A549 (cell line): ENCODE results near the gene NCAPH2. TPM values are rescaled to one million over a fixed set of nuclear protein-coding genes. Genes with fewer than 3 reads are reported as not detected.
A peak's percentile ranks its signal among the peaks of the same experiment; 100 is the strongest.

Source experiments
- ATAC-seq, 2 experiments: fragments of 200-7000 bp in 1 of 2; fragments of >200 bp in 1 of 2; cut with Nextera tagmentation in 1 of 2; cut with Tn5 transposase in 1 of 2; 3 replicates each; pipeline versions ENCODE4 v1.8.0 to v1.9.1; 2018 to 2020; ENCODE audit warnings: mild to moderate bottlenecking in 1 of 2, moderate library complexity in 1 of 2
- CTCF ChIA-PET: fragments of 300-600 bp; sonication (Branson Sonifier 250); formaldehyde crosslinking; extraction: SDS; loops from one replicate; lab custom pipeline; 2021; ENCODE audit warnings: antibody characterized with exemption, inconsistent platforms; lab: Yijun Ruan, JAX
- POLR2A ChIA-PET: fragments of 350-600 bp; formaldehyde crosslinking; extraction: SDS; loops from one replicate; lab custom pipeline; 2021; ENCODE audit warnings: antibody characterized with exemption, inconsistent platforms; lab: Yijun Ruan, JAX
- DNase-seq, 2 experiments: peaks; one replicate each; pipeline versions ENCODE4 v3.0.0 to v3.0.0-alpha.2; 2011 to 2016; ENCODE audit warnings: low read depth in 1 of 2, low spot score in 1 of 2
- FAIRE-seq: peaks from 2 replicates; lab custom pipeline; 2011; peaks lifted over from hg19 to GRCh38; lab: Jason Lieb, UNC
- H3K27ac ChIP-seq, 2 experiments: fragments of >200 bp; sonication (Bioruptor Twin); formaldehyde crosslinking; 3 replicates each; pipeline ENCODE4 v1.5.1; 2016 to 2017
- H3K4me1 ChIP-seq: fragments of >200 bp; sonication (Bioruptor Twin); formaldehyde crosslinking; 3 replicates; pipeline ENCODE4 v1.6.1; 2016
- H3K4me2 ChIP-seq: fragments of >200 bp; sonication (Bioruptor Twin); formaldehyde crosslinking; 3 replicates; pipeline ENCODE4 v1.6.1; 2016
- H3K4me3 ChIP-seq: fragments of >200 bp; sonication (Bioruptor Twin); formaldehyde crosslinking; 3 replicates; pipeline ENCODE4 v1.5.1; 2016
- H3K9me3 ChIP-seq: fragments of >200 bp; sonication (Bioruptor Twin); formaldehyde crosslinking; 3 replicates; pipeline ENCODE4 v1.6.1; 2016
- BHLHE40 ChIP-seq: IDR thresholded peaks from 2 replicates; pipeline ENCODE4 v1.6.1; 2012; ENCODE audit warnings: low read depth, low read length, inconsistent platforms
- CHD4 ChIP-seq: fragments of 200-600 bp; sonication (generic); IDR thresholded peaks from 2 replicates; pipeline ENCODE4 v1.6.1; 2016; ENCODE audit warnings: antibody characterized with exemption, mild to moderate bottlenecking, borderline replicate concordance
- CTCF ChIP-seq: fragments of >200 bp; sonication (Bioruptor Twin); formaldehyde crosslinking; IDR thresholded peaks from 3 replicates; pipeline ENCODE4 v1.5.1; 2016
- EP300 ChIP-seq, 2 experiments: fragments of >200 bp; sonication (Bioruptor Twin); formaldehyde crosslinking; IDR thresholded peaks; 2 replicates in 1 of 2; 3 replicates in 1 of 2; pipeline ENCODE4 v1.6.1; 2016 to 2017
- GATA3 ChIP-seq: IDR thresholded peaks from 2 replicates; pipeline ENCODE4 v1.6.1; 2012; ENCODE audit warnings: borderline replicate concordance
- HDAC2 ChIP-seq: fragments of 200-600 bp; sonication (generic); IDR thresholded peaks from 2 replicates; pipeline ENCODE4 v1.6.1; 2016
- MAFK ChIP-seq: fragments of 450-650 bp; IDR thresholded peaks from 2 replicates; pipeline ENCODE4 v1.6.1; 2014; ENCODE audit not compliant: partially characterized antibody
- MAZ ChIP-seq: fragments of 150-350 bp; IDR thresholded peaks from 2 replicates; pipeline ENCODE4 v1.6.1; 2014; ENCODE audit warnings: antibody characterized with exemption, low read depth, low read length, borderline replicate concordance
- NFE2L2 ChIP-seq: fragments of 150-350 bp; conservative IDR thresholded peaks from 2 replicates; pipeline ENCODE4 v1.6.1; 2014; ENCODE audit warnings: low read length
- NR3C1 ChIP-seq: fragments of >200 bp; sonication (Bioruptor Twin); formaldehyde crosslinking; IDR thresholded peaks from 3 replicates; pipeline ENCODE4 v1.6.1; 2017
- RAD21 ChIP-seq, 2 experiments: fragments of >200 bp in 1 of 2; sonication (Bioruptor Twin) in 1 of 2; formaldehyde crosslinking in 1 of 2; IDR thresholded peaks in 1 of 2; conservative IDR thresholded peaks in 1 of 2; 2 replicates in 1 of 2; 3 replicates in 1 of 2; pipeline ENCODE4 v1.6.1; 2012 to 2018; ENCODE audit warnings: inconsistent platforms in 1 of 2
- REST ChIP-seq: fragments of 200-600 bp; sonication (generic); IDR thresholded peaks from 2 replicates; pipeline ENCODE4 v1.6.1; 2016; ENCODE audit warnings: antibody characterized with exemption, mild to moderate bottlenecking, moderate library complexity
- RFX5 ChIP-seq: fragments of 450-650 bp; IDR thresholded peaks from 2 replicates; pipeline ENCODE4 v1.7.1; 2014; ENCODE audit warnings: antibody characterized with exemption, mild to moderate bottlenecking, moderate library complexity
- SMC3 ChIP-seq: fragments of >200 bp; sonication (Bioruptor Twin); formaldehyde crosslinking; IDR thresholded peaks from 3 replicates; pipeline ENCODE4 v1.6.1; 2018; ENCODE audit warnings: inconsistent platforms
- SREBF2 ChIP-seq: fragments of 450-650 bp; IDR thresholded peaks from 2 replicates; pipeline ENCODE4 v1.6.1; 2014; ENCODE audit warnings: mild to moderate bottlenecking, moderate library complexity
- TFCP2L1 ChIP-seq: fragments of 250-450 bp; sonication (Bioruptor Pico); IDR thresholded peaks from 2 replicates; pipeline ENCODE4 v1.5.0; 2021; ENCODE audit warnings: mild to moderate bottlenecking
- USF2 ChIP-seq: fragments of 450-650 bp; IDR thresholded peaks from 2 replicates; pipeline ENCODE4 v1.6.1; 2014; ENCODE audit warnings: antibody characterized with exemption
- ZC3H11A ChIP-seq: fragments of 450-650 bp; IDR thresholded peaks from 2 replicates; pipeline ENCODE4 v1.6.1; 2014; ENCODE audit warnings: antibody characterized with exemption, mild to moderate bottlenecking
- ZFP36 ChIP-seq: fragments of 450-650 bp; IDR thresholded peaks from 2 replicates; pipeline ENCODE4 v1.6.1; 2014; ENCODE audit warnings: borderline replicate concordance; ENCODE audit not compliant: partially characterized antibody
- ZNF302 ChIP-seq: fragments of 250-450 bp; sonication (Bioruptor Pico); IDR thresholded peaks from 2 replicates; pipeline ENCODE4 v1.9.0; 2021; ENCODE audit warnings: inconsistent platforms, mild to moderate bottlenecking, moderate library complexity
- ZSCAN20 ChIP-seq: fragments of 250-450 bp; sonication (Bioruptor Pico); IDR thresholded peaks from 2 replicates; pipeline ENCODE4 v1.8.0; 2022; ENCODE audit warnings: mild to moderate bottlenecking, moderate library complexity
- WGBS: methylation state at CpG from one replicate; pipeline ENCODE4 v1.1.6; 2017; ENCODE audit errors: missing lambda C conversion rate; 5-methylcytosine and 5-hydroxymethylcytosine counted together
- polyA plus RNA-seq, 4 experiments: library from polyadenylated mRNA; depleted of rRNA in 3 of 4; stranded (reverse); fragments of >200 nt; fragmentation: RNase III in 1 of 4; extraction: RNeasy Plus Mini Kit Qiagen cat#74134 plus additional on column Dnase treatment in 1 of 4; gene quantifications; 2 replicates in 3 of 4; 3 replicates in 1 of 4; pipeline ENCODE4 v1.2.3, GENCODE V29; 2011 to 2017

The NCAPH2 gene
- polyA plus RNA-seq, 2 of the 4 experiments (the other 2 are of a cell fraction): 14.3 to 27.7 TPM

GRCh38 chr22:50490531-50491308, 17.3 kb upstream of the NCAPH2 start:
- FAIRE-seq (no peak), DNase-seq (no peak), ATAC-seq (no peak)
- Histone ChIP-seq H3K9me3 (no peaks in the 10 kb centered on the region), H3K27ac (no peak overlapping the region), H3K4me1 (peaks cover 10% of the 10 kb centered on the region; the same call in 2 of the 3 replicates), H3K4me3 (no peak overlapping the region), H3K4me2 (no peak overlapping the region)
- WGBS: 74% methylated on average over 27 of the region's 27 CpGs
- TF ChIP-seq HDAC2 (no peak), NFE2L2 (no peak), GATA3 (no peak), NR3C1 (no peak), RFX5 (no peak), MAZ (no peak), SREBF2 (no peak), USF2 (no peak)
- POLR2A ChIA-PET: no interaction called here
- CTCF ChIA-PET: interaction anchor here (0.6 to 1.0 kb wide), 2 partner anchors 106 to 238 kb away, joined by 3 to 4 read pairs; no protein-coding TSS in a partner anchor

- ATAC-seq (no peak), DNase-seq (no peak), FAIRE-seq (no peak)
- H3K4me1 ChIP-seq: peaks cover 7% of the 10 kb centered on the region; the same call in 1 of the 3 replicates
- no peaks in the 10 kb centered on the region for H3K9me3 ChIP-seq
- ChIA-PET CTCF (interaction anchor here (0.7 to 1.9 kb wide), 9 partner anchors 10 to 260 kb away, joined by 3 to 9 read pairs (median 5); partner anchors contain the start of gene MIOX), POLR2A (no interaction called here)
- H3K4me2 ChIP-seq: no peak overlapping the region
- 72% methylated on average over 6 of the region's 6 CpGs for WGBS
- H3K27ac ChIP-seq: no peak overlapping the region
- H3K4me3 ChIP-seq: no peak overlapping the region
- TF ChIP-seq ZC3H11A (no peak), ZSCAN20 (CRISPR knock-in tag) (no peak), MAFK (no peak), CHD4 (no peak), EP300 (IDR thresholded peaks at IDR 0.05) (no peak), BHLHE40 (no peak), ZNF302 (CRISPR knock-in tag) (no peak), ZFP36 (no peak), HDAC2 (no peak), MAZ (no peak)
Measured at GRCh38 chr22:50497093-50497492, 10.9 kb upstream of the NCAPH2 start.

- DNase-seq: peak; percentile 65 to 72
- H3K4me2 ChIP-seq: peak overlapping the region; percentile 75
- no peak for FAIRE-seq
- ChIA-PET CTCF (interaction anchor here (0.7 to 1.9 kb wide), 20 partner anchors 9 to 259 kb away, joined by 3 to 9 read pairs (median 4); partner anchors contain the start of genes LMF2, MIOX, NCAPH2 and SCO2), POLR2A (interaction anchor here (0.7 to 0.8 kb wide), 2 partner anchors 9 to 27 kb away, joined by 3 read pairs; partner anchors contain the start of genes LMF2 and SCO2)
- no peak overlapping the region for H3K27ac ChIP-seq
- TF ChIP-seq TFCP2L1 (no peak), REST (peak; percentile 56; the same call in 1 of the 2 replicates), RAD21 (conservative IDR thresholded peaks at IDR 0.05 in 1 of 2, IDR thresholded peaks at IDR 0.05 in 1 of 2) (peak; percentile 60 to 70), CTCF (peak; percentile 61), SMC3 (peak; percentile 55), NR3C1 (no peak)
- H3K4me3 ChIP-seq: 0 out of 3 replicates have a peak overlapping the region, but pooled peaks have one; percentile 14
- no peaks in the 10 kb centered on the region for H3K9me3 ChIP-seq
- peaks cover 7% of the 10 kb centered on the region; the same call in 1 of the 3 replicates for H3K4me1 ChIP-seq
- ATAC-seq: peak; percentile 90 to 94
- WGBS: 5% methylated on average over 13 of the region's 13 CpGs
Measured at GRCh38 chr22:50498322-50498890, 9.6 kb upstream of the NCAPH2 start.
